ENCODE results near the gene HDAC4. TPM values are rescaled to one million over a fixed set of nuclear protein-coding genes. Genes with fewer than 3 reads are reported as not detected.

Gene HDAC4
- total and polyA plus RNA-seq, 4 donors, result 6.8 to 75.5 (median 30.2) TPM

- no peak for ATAC-seq (ENCODE audit: low FRiP score)
- Histone ChIP-seq H3K27me3 (ENCODE audit: control insufficient read depth in 1 of 2, insufficient read depth in 2 of 2, low read length in 1 of 2) (no peaks in the 10 kb centered on the region), H3K27ac (ENCODE audit: low read depth in 1 of 2, low read length in 2 of 2) (no peak overlapping the region), H3K36me3 (ENCODE audit: control insufficient read depth in 1 of 2, insufficient read depth in 2 of 2, low read length in 1 of 2) (peaks cover 0 to 2% of the 10 kb centered on the region in 2 donors), H3K9me3 (ENCODE audit: control insufficient read depth, low read length) (no peaks in the 10 kb centered on the region), H3K4me1 (ENCODE audit: control insufficient read depth in 1 of 2, insufficient read depth in 2 of 2, low read length in 2 of 2) (no peaks in the 10 kb centered on the region), H3K4me3 (ENCODE audit: low read length in 2 of 2) (no peak overlapping the region)
- DNase-seq, result no peak
- WGBS, 2 donors, result 88 to 91% methylated on average over 19 of the region's 19 CpGs
- intact Hi-C loops (cut with DNase I), result loop anchor here in 1 of 2 donors (5.0 kb wide), 1 partner anchor 72 kb away; no protein-coding TSS in a partner anchor
Measured at GRCh38 chr2:239109041-239109927, 291.5 kb downstream of the HDAC4 start.

GRCh38 chr2:239108459-239108858, 292.4 kb downstream of the HDAC4 start:
- peaks cover 0 to 2% of the 10 kb centered on the region in 2 donors for H3K36me3 ChIP-seq (ENCODE audit: control insufficient read depth in 1 of 2, insufficient read depth in 2 of 2, low read length in 1 of 2)
- H3K9me3 ChIP-seq (ENCODE audit: control insufficient read depth, low read length), result no peaks in the 10 kb centered on the region
- no peak overlapping the region for H3K27ac ChIP-seq (ENCODE audit: low read depth in 1 of 2, low read length in 2 of 2)
- ATAC-seq (ENCODE audit: low FRiP score) (no peak), DNase-seq (no peak)
- H3K27me3 ChIP-seq (ENCODE audit: control insufficient read depth in 1 of 2, insufficient read depth in 2 of 2, low read length in 1 of 2), result no peaks in the 10 kb centered on the region
- intact Hi-C loops (cut with DNase I), result loop anchor here in 1 of 2 donors (5.0 kb wide), 1 partner anchor 71 kb away; no protein-coding TSS in a partner anchor
- H3K4me1 ChIP-seq (ENCODE audit: control insufficient read depth in 1 of 2, insufficient read depth in 2 of 2, low read length in 2 of 2), result no peaks in the 10 kb centered on the region
- no peak overlapping the region for H3K4me3 ChIP-seq (ENCODE audit: low read length in 2 of 2)
- WGBS, 2 donors, result 76% methylated on average over 6 of the region's 6 CpGs

- Histone ChIP-seq H3K36me3 (ENCODE audit: control insufficient read depth in 1 of 2, insufficient read depth in 2 of 2, low read length in 1 of 2) (peaks cover 0 to 2% of the 10 kb centered on the region in 2 donors), H3K9me3 (ENCODE audit: control insufficient read depth, low read length) (no peaks in the 10 kb centered on the region), H3K27ac (ENCODE audit: low read depth in 1 of 2, low read length in 2 of 2) (no peak overlapping the region), H3K27me3 (ENCODE audit: control insufficient read depth in 1 of 2, insufficient read depth in 2 of 2, low read length in 1 of 2) (no peaks in the 10 kb centered on the region), H3K4me1 (ENCODE audit: control insufficient read depth in 1 of 2, insufficient read depth in 2 of 2, low read length in 2 of 2) (no peaks in the 10 kb centered on the region), H3K4me3 (ENCODE audit: low read length in 2 of 2) (no peak overlapping the region)
- intact Hi-C loops (cut with DNase I), result loop anchor here in 1 of 2 donors (5.0 kb wide), 1 partner anchor 71 kb away; no protein-coding TSS in a partner anchor
- DNase-seq, result no peak
- no peak for ATAC-seq (ENCODE audit: low FRiP score)
- 87 to 89% methylated on average over 26 of the region's 26 CpGs for WGBS, 2 donors
Measured at GRCh38 chr2:239107936-239108335, 292.9 kb downstream of the HDAC4 start.

- 87 to 92% methylated on average over 9 of the region's 9 CpGs for WGBS, 2 donors
- DNase-seq, result no peak
Measured at GRCh38 chr2:239106966-239107365, 293.9 kb downstream of the HDAC4 start.

GRCh38 chr2:239106314-239106908, 294.4 kb downstream of the HDAC4 start:
- Histone ChIP-seq H3K4me3 (ENCODE audit: low read length in 2 of 2) (no peak overlapping the region), H3K9me3 (ENCODE audit: control insufficient read depth, low read length) (no peaks in the 10 kb centered on the region), H3K27ac (ENCODE audit: low read depth in 1 of 2, low read length in 2 of 2) (no peak overlapping the region), H3K36me3 (ENCODE audit: control insufficient read depth in 1 of 2, insufficient read depth in 2 of 2, low read length in 1 of 2) (peaks cover 0 to 2% of the 10 kb centered on the region in 2 donors), H3K4me1 (ENCODE audit: control insufficient read depth in 1 of 2, insufficient read depth in 2 of 2, low read length in 2 of 2) (no peaks in the 10 kb centered on the region), H3K27me3 (ENCODE audit: control insufficient read depth in 1 of 2, insufficient read depth in 2 of 2, low read length in 1 of 2) (no peaks in the 10 kb centered on the region)
- WGBS, 2 donors, result 63 to 69% methylated on average over 11 of the region's 11 CpGs
- DNase-seq (peak in 1 of 2 donors; percentile 69), ATAC-seq (ENCODE audit: low FRiP score) (no peak)
- intact Hi-C loops (cut with DNase I), result loop anchor here in 1 of 2 donors (5.0 kb wide), 1 partner anchor 69 kb away; no protein-coding TSS in a partner anchor

More at GRCh38 chr2:239106966-239107365, 293.9 kb downstream of the HDAC4 start:
- Histone ChIP-seq H3K27me3 (ENCODE audit: control insufficient read depth in 1 of 2, insufficient read depth in 2 of 2, low read length in 1 of 2) (no peaks in the 10 kb centered on the region), H3K9me3 (ENCODE audit: control insufficient read depth, low read length) (no peaks in the 10 kb centered on the region), H3K4me1 (ENCODE audit: control insufficient read depth in 1 of 2, insufficient read depth in 2 of 2, low read length in 2 of 2) (no peaks in the 10 kb centered on the region), H3K36me3 (ENCODE audit: control insufficient read depth in 1 of 2, insufficient read depth in 2 of 2, low read length in 1 of 2) (peaks cover 0 to 2% of the 10 kb centered on the region in 2 donors), H3K4me3 (ENCODE audit: low read length in 2 of 2) (no peak overlapping the region), H3K27ac (ENCODE audit: low read depth in 1 of 2, low read length in 2 of 2) (no peak overlapping the region)
- intact Hi-C loops (cut with DNase I), result loop anchor here in 1 of 2 donors (5.0 kb wide), 1 partner anchor 70 kb away; no protein-coding TSS in a partner anchor
- ATAC-seq (ENCODE audit: low FRiP score), result no peak

- no peak for DNase-seq
- Histone ChIP-seq H3K27ac (ENCODE audit: low read depth in 1 of 2, low read length in 2 of 2) (no peak overlapping the region), H3K9me3 (ENCODE audit: control insufficient read depth, low read length) (no peaks in the 10 kb centered on the region), H3K36me3 (ENCODE audit: control insufficient read depth in 1 of 2, insufficient read depth in 2 of 2, low read length in 1 of 2) (no peaks in the 10 kb centered on the region), H3K4me1 (ENCODE audit: control insufficient read depth in 1 of 2, insufficient read depth in 2 of 2, low read length in 2 of 2) (no peaks in the 10 kb centered on the region), H3K4me3 (ENCODE audit: low read length in 2 of 2) (no peak overlapping the region), H3K27me3 (ENCODE audit: control insufficient read depth in 1 of 2, insufficient read depth in 2 of 2, low read length in 1 of 2) (no peaks in the 10 kb centered on the region)
- ATAC-seq (ENCODE audit: low FRiP score), result no peak
- intact Hi-C loops (cut with DNase I), result loop anchor here in 1 of 2 donors (5.0 kb wide), 1 partner anchor 68 kb away; no protein-coding TSS in a partner anchor
- WGBS, 2 donors, result 86 to 88% methylated on average over 9 to 12 of the region's 12 CpGs
Measured at GRCh38 chr2:239105234-239105633, 295.6 kb downstream of the HDAC4 start.

- no peaks in the 10 kb centered on the region for H3K4me1 ChIP-seq (ENCODE audit: control insufficient read depth in 1 of 2, insufficient read depth in 2 of 2, low read length in 2 of 2)
- intact Hi-C loops (cut with DNase I), result loop anchor here in 1 of 2 donors (5.0 kb wide), 1 partner anchor 67 kb away; no protein-coding TSS in a partner anchor
- WGBS, 2 donors, result 96 to 98% methylated on average over 17 of the region's 17 CpGs
- H3K27me3 ChIP-seq (ENCODE audit: control insufficient read depth in 1 of 2, insufficient read depth in 2 of 2, low read length in 1 of 2), result no peaks in the 10 kb centered on the region
- DNase-seq, result no peak
- ATAC-seq (ENCODE audit: low FRiP score), result no peak
- H3K27ac ChIP-seq (ENCODE audit: low read depth in 1 of 2, low read length in 2 of 2), result no peak overlapping the region
- H3K36me3 ChIP-seq (ENCODE audit: control insufficient read depth in 1 of 2, insufficient read depth in 2 of 2, low read length in 1 of 2), result no peaks in the 10 kb centered on the region
- H3K9me3 ChIP-seq (ENCODE audit: control insufficient read depth, low read length), result no peaks in the 10 kb centered on the region
- no peak overlapping the region for H3K4me3 ChIP-seq (ENCODE audit: low read length in 2 of 2)
Measured at GRCh38 chr2:239104800-239105199, 296.0 kb downstream of the HDAC4 start.

GRCh38 chr2:239103125-239104098, 297.4 kb downstream of the HDAC4 start:
- no peak for ATAC-seq (ENCODE audit: low FRiP score)
- H3K36me3 ChIP-seq (ENCODE audit: control insufficient read depth in 1 of 2, insufficient read depth in 2 of 2, low read length in 1 of 2), result no peaks in the 10 kb centered on the region
- intact Hi-C loops (cut with DNase I), result no loop called here
- H3K4me1 ChIP-seq (ENCODE audit: control insufficient read depth in 1 of 2, insufficient read depth in 2 of 2, low read length in 2 of 2), result no peaks in the 10 kb centered on the region
- 57 to 61% methylated on average over 30 of the region's 30 CpGs for WGBS, 2 donors
- no peaks in the 10 kb centered on the region for H3K27me3 ChIP-seq (ENCODE audit: control insufficient read depth in 1 of 2, insufficient read depth in 2 of 2, low read length in 1 of 2)
- H3K4me3 ChIP-seq (ENCODE audit: low read length in 2 of 2), result no peak overlapping the region
- H3K27ac ChIP-seq (ENCODE audit: low read depth in 1 of 2, low read length in 2 of 2), result no peak overlapping the region
- DNase-seq, result peak in 1 of 2 donors; percentile 71
- no peaks in the 10 kb centered on the region for H3K9me3 ChIP-seq (ENCODE audit: control insufficient read depth, low read length)
